Stimulated activated CD4-positive, alpha-beta T cell treated with anti-CD3 and anti-CD28 coated beads, Interleukin-4, amount 100 ng/mL, for 48 hours (primary cell): ENCODE results near the gene IL21R.
"Not testable (repeated sequence)": the region's sequence is repeated elsewhere in the genome, so short reads cannot be mapped to it uniquely, and the experiment has no call there.

Experiments
- DNase-seq, 2 donors: peaks; one replicate each; pipeline ENCODE4 v3.0.0-alpha.2; 2020; ENCODE audit warnings: low read depth in 2 of 2

The IL21R gene

GRCh38 chr16:27426423-27427408, 24.7 kb downstream of the IL21R start:
- peak; percentile 59 to 71 for DNase-seq

DNA sequence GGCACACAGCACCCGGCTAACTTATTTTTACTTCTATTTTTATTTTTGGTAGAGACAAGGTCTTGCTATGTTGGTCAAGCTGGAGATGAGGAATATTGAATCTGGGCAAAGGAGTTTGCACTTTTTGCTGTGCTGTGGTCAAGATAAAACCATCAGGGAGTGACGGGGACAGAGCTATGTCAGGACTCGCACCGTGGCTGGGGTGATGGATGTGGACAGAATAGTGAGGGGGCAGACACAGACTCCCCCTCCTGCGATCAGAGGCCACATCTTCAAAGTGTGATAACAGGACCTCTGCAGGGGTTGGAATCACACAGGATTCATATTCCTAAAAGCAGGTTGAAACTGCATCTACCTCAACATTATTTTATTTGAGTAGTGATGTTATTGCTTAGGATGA, 25.6 kb downstream of the IL21R start:
- DNase-seq, result no peak

DNA sequence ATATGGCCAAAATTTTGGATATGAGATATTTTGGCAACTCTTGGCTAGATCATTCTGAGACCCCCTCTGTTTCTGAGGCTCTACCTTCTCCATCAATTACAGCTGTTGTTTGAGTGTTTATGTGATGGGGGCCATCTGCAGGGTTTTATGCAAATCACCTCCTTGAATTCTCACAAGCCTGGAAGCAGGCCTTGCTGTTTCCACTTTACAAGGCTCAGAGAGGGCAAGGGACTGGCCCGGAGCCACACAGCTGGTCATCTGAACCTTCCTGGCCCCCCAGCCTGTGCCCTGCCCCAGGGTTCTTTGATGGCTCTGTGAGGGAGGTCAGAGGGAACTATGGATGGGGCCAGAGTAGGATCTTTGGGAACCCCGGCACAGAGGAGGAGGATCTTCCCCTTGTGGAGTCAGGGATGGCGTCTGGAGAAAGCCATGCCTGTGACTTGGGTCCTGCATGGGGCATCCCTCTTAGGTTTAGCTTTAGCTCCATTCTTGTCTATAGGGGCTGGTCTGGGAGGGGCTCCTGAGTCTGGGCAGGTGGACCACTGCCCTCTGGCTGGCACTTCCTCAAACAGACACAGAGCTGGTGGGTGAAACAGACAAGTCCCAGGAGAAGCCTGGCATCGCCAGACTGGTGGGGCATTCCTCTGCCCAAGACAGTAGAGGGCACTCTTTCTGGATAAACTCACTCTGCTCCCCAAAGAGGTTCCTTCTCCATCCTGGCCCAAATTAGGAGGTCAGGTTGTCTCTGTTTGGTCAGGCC, 26.2 kb downstream of the IL21R start:
- no peak for DNase-seq

- DNase-seq, result no peak
Measured at GRCh38 chr16:27429330-27429871, 27.4 kb downstream of the IL21R start.

- DNase-seq, result no peak
Measured at GRCh38 chr16:27429981-27430441, 28.0 kb downstream of the IL21R start.

GRCh38 chr16:27430512-27430911, 28.5 kb downstream of the IL21R start:
- DNase-seq, result no peak

- no peak for DNase-seq
Measured at GRCh38 chr16:27430923-27431484, 29.0 kb downstream of the IL21R start.

GRCh38 chr16:27431773-27432532, 30.0 kb downstream of the IL21R start:
- no peak for DNase-seq

DNA sequence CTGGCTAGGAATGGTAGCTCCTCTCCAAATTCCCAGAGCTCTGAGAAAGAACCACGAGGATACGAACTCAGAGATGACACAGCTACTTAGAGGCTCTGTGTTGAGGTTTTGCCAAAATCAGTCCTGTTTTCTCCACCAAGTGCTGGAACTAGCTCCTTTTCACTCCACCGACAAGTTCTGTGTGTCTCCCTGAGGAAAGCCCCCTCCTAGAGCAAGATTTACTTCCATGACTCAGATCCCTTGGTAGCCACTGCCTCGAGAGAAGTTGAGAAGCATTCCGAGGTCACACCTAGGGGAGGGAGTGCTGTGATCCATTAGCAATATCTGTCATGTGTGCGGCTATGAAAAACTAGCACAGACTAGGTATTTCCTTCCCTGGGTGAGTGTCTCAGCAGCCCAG, 30.6 kb downstream of the IL21R start:
- no peak for DNase-seq

DNA sequence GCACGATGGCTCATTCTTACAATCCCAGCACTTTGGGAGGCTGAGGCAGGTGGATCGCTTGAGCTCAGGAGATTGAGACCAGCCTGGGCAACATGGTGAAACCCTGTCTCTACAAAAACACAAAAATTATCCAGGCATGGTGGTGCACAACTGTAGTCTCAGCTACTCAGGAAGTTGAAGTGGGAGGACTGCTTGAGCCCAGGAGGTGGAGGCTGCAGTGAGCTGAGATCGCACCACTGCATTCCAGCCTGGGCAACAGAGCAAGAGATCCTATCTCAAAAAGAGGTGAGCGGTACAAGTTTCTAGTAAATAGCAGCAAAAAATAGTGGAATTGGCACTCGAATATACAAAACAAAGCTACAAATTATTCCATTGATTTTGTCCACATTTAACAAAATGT, 31.2 kb downstream of the IL21R start:
- DNase-seq, result not testable (repeated sequence)

GRCh38 chr16:27433636-27434035, 31.7 kb downstream of the IL21R start:
- no peak for DNase-seq

DNA sequence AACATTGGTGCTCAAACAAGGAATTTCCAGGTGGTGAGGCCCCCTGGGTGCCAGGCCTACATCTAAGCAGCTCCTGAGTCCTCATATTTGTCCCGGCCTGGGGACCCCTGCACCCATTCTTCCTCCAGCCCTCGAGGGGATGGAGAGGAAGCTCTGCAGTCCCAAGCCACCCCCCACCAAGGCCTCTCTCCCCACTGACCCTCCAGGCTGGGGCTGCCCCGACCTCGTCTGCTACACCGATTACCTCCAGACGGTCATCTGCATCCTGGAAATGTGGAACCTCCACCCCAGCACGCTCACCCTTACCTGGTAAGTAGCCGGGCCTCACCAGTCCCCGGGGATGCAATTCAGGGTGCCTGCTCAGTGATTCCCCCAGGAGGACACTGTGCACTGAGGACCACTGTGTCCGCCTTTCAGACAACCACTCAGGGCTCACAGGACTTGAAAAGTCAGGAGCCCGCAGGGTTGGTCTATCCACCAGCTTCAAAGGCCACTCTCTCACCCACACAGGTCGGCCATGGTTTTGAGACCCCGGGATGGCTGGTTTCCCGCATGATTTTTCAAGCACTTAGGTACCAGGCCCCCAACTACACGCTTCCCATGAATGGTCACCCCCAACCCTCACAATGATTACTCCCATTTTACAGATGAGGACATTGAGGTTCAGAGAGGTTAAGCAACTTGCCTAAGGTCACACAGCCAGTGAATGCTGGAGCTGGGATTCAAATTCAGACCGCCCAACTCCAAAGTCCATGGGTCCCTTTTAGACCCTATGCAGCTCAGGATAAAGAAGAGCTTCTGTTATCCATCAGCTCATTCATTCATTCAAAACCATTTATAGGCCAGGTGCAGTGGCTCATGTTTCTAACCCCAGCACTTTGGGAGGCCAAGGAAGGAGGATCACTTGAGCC, 32.4 kb downstream of the IL21R start:
- no peak for DNase-seq

DNA sequence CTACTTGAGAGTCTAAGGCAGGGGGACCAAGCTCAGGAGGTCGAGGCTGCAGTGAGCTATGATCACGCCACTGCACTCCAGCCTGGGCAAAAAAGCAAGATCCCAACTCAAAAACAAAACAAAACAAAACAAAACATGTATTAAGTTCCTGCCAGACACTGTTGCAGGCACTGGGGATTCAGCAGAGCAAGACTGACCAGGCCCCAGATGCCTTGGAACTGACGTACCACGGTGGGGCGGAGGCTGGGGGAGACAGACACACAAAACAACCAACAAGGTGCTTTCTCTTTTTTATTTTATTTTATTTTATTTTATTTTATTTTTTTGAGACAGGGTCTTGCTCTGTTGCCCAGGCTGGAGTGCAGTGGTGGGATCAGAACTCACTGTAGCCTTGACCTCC, 33.2 kb downstream of the IL21R start:
- not testable (repeated sequence) for DNase-seq

- DNase-seq, result no peak
Measured at GRCh38 chr16:27436065-27436464, 34.1 kb downstream of the IL21R start.

DNA sequence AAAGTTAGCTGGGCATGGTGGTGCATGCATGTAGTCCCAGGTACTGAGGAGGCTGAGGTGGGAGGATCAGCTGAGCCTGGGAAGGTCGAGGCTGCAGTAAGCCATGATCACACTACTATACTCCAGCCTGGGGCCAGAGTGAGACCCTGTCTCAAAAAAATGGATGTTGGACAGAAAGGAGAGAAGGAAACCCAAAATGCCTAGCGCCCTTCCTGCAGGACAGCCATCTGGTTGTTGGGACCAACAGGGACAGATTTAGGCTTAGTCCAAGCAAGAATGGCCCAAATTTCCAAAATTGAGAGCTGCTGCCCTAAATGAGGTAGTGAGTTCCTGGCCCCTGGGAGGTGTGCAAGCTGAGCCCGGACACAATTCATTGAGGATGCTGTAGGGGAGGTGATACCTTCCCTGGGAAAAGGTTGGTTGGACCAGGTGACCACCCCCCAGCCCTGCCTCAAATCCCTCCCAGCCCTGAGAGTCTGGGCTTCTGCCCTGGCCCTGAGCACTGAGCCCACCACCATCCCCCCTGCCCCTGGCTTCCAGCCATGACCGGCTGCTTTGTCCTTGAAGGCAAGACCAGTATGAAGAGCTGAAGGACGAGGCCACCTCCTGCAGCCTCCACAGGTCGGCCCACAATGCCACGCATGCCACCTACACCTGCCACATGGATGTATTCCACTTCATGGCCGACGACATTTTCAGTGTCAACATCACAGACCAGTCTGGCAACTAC, 35.1 kb downstream of the IL21R start:
- no peak for DNase-seq

DNA sequence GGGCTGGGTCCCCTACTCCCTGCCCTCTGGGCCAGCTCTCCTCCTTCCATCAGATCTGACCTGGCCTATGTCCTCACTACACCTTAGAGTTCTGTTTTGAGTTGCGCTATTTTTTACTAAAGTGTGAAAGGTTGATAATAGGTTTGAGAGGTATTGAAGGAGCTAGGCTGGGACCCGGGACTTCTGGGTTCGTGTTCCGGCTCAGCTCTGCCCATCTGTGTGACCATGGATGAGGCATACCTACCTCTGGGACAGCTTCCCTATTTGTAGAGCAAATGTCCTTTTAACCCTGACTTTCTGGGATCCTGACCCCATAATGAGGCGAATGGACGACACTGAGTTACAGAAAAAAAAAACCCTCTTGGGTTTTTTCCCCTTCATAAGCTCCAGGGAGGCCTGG, 36.0 kb downstream of the IL21R start:
- DNase-seq, result no peak

DNA sequence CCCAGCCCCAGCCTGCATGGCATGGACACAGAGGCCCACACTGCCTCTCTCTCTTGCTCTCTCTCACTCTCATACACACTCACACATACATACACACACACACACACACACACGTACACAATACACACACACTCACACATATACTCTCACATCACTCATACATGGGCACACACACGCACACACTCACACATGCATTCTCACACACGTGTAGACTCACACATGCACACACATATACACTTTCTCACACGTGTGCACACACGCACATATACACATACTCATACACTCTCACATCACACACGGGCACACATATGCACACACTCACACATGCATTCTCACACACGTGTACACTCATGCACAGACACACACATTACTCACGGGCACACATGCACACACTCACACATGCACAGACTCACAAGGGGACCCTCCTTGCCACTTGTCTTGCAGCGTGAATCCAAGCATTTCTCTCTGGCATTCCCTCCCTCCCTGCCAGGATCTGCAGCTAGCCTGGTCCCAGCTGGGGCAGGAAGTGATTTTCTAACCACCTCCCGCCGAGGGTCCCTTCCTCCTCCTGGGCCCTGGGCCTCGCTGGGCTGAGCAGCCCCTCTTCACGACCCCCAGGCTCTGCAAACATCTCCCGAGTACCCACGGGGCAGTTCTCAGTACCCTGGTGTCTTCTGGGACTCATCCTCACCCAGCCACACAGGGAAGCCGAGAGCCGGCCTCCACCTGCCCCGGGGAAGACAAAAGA, 37.5 kb downstream of the IL21R start:
- DNase-seq, result no peak

DNA sequence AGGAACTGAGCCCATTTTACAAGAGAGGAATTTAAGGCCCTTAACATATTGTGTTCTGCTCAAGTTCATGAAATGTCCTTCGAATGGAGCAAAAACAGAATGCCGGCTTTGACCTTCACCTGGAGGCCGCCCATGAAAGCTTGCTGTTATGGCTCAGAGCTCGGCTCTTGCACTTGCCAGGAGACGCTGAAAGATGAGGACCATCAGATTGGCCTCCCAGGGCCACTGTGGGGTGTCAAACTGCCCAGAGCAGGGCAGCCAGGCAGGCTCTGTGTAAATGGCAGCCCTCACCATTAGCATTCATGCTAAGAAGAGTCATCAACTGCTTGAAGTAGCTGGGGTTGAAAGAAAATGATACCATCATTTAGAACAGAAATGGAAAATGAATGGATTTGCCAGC, 39.3 kb downstream of the IL21R start:
- no peak for DNase-seq

- no peak for DNase-seq
Measured at GRCh38 chr16:27441998-27442397, 40.0 kb downstream of the IL21R start.
